Measurements from ENCODE around the gene THAP11. TPM values are rescaled to one million over a fixed set of nuclear protein-coding genes. Genes with fewer than 3 reads are reported as not detected.

The THAP11 gene
- total and polyA plus RNA-seq, 2 of the 13 experiments (the other 11 are each of a cell fraction or from before 2014, with no cell fraction given) = 44.2 to 53.4 TPM

- no peak for TF ChIP-seq ZNF235 (CRISPR knock-in tag; IDR thresholded peaks at IDR 0.05; ENCODE audit: borderline replicate concordance)
- TF ChIP-seq KLF12 (CRISPR knock-in tag; IDR thresholded peaks at IDR 0.05; ENCODE audit: borderline replicate concordance) = no peak
- no peak for TF ChIP-seq SRSF1 (optimal IDR thresholded peaks at IDR 0.05; ENCODE audit: low read depth, low read length)
- TF ChIP-seq SAP130 (CRISPR knock-in tag; IDR thresholded peaks at IDR 0.05; ENCODE audit: low read depth) = peak; percentile 79
- no peak for TF ChIP-seq ZNF598 (CRISPR knock-in tag; IDR thresholded peaks at IDR 0.05; ENCODE audit: borderline replicate concordance)
- TF ChIP-seq, protein P1, sequence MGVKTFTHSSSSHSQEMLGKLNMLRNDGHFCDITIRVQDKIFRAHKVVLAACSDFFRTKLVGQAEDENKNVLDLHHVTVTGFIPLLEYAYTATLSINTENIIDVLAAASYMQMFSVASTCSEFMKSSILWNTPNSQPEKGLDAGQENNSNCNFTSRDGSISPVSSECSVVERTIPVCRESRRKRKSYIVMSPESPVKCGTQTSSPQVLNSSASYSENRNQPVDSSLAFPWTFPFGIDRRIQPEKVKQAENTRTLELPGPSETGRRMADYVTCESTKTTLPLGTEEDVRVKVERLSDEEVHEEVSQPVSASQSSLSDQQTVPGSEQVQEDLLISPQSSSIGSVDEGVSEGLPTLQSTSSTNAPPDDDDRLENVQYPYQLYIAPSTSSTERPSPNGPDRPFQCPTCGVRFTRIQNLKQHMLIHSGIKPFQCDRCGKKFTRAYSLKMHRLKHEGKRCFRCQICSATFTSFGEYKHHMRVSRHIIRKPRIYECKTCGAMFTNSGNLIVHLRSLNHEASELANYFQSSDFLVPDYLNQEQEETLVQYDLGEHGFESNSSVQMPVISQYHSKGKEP (CRISPR knock-in tag; IDR thresholded peaks at IDR 0.05) = no peak
- TF ChIP-seq ATF3 (CRISPR knock-in tag; IDR thresholded peaks at IDR 0.05) = no peak
- no peak for TF ChIP-seq DNMT1 (CRISPR knock-in tag; IDR thresholded peaks at IDR 0.05)
- no peak for TF ChIP-seq DNMT3B (CRISPR knock-in tag; conservative IDR thresholded peaks at IDR 0.05)
- TF ChIP-seq, protein P2, sequence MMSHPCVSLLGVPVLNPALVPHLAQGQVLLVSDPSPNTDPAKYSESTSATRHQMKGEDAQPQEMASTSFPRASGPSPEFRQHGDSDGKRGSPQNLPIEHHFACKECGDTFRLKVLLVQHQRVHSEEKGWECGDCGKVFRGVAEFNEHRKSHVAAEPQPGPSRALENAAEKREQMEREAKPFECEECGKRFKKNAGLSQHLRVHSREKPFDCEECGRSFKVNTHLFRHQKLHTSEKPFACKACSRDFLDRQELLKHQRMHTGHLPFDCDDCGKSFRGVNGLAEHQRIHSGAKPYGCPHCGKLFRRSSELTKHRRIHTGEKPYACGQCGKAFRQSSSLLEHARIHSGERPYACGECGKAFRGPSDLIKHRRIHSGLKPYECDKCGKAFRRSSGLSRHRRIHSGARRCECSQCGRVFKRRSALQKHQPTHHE (CRISPR knock-in tag; IDR thresholded peaks at IDR 0.05; ENCODE audit: borderline replicate concordance) = no peak
- TF ChIP-seq HNRNPK (IDR thresholded peaks at IDR 0.05; ENCODE audit: low read depth, low read length, poor library complexity, severe bottlenecking) = no peak
- no peak for TF ChIP-seq ZNF160 (CRISPR knock-in tag; IDR thresholded peaks at IDR 0.05)
- TF ChIP-seq NR2F2 (IDR thresholded peaks at IDR 0.05; ENCODE audit: borderline replicate concordance, low read depth) = no peak
- no peak for TF ChIP-seq ZNF207 (IDR thresholded peaks at IDR 0.05; ENCODE audit: borderline replicate concordance)
- TF ChIP-seq ZNF274 (CRISPR knock-in tag; IDR thresholded peaks at IDR 0.05) = no peak
- TF ChIP-seq ZNF563 (CRISPR knock-in tag; IDR thresholded peaks at IDR 0.05) = no peak
- TF ChIP-seq, protein P3, sequence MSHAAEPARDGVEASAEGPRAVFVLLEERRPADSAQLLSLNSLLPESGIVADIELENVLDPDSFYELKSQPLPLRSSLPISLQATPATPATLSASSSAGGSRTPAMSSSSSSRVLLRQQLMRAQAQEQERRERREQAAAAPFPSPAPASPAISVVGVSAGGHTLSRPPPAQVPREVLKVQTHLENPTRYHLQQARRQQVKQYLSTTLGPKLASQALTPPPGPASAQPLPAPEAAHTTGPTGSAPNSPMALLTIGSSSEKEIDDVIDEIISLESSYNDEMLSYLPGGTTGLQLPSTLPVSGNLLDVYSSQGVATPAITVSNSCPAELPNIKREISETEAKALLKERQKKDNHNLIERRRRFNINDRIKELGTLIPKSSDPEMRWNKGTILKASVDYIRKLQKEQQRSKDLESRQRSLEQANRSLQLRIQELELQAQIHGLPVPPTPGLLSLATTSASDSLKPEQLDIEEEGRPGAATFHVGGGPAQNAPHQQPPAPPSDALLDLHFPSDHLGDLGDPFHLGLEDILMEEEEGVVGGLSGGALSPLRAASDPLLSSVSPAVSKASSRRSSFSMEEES (CRISPR knock-in tag; IDR thresholded peaks at IDR 0.05) = no peak
- no peak for TF ChIP-seq ZNF121 (CRISPR knock-in tag; IDR thresholded peaks at IDR 0.05)
- no peak for TF ChIP-seq ATRX (CRISPR knock-in tag; IDR thresholded peaks at IDR 0.05; ENCODE audit: borderline replicate concordance)
- TF ChIP-seq ZNF556 (CRISPR knock-in tag; IDR thresholded peaks at IDR 0.05; ENCODE audit: borderline replicate concordance) = no peak
- TF ChIP-seq, protein P4, sequence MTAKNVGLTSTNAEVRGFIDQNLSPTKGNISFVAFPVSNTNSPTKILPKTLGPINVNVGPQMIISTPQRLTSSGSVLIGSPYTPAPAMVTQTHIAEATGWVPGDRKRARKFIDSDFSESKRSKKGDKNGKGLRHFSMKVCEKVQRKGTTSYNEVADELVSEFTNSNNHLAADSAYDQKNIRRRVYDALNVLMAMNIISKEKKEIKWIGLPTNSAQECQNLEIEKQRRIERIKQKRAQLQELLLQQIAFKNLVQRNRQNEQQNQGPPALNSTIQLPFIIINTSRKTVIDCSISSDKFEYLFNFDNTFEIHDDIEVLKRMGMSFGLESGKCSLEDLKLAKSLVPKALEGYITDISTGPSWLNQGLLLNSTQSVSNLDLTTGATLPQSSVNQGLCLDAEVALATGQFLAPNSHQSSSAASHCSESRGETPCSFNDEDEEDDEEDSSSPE (CRISPR knock-in tag; IDR thresholded peaks at IDR 0.05) = no peak
- TF ChIP-seq, protein P5, sequence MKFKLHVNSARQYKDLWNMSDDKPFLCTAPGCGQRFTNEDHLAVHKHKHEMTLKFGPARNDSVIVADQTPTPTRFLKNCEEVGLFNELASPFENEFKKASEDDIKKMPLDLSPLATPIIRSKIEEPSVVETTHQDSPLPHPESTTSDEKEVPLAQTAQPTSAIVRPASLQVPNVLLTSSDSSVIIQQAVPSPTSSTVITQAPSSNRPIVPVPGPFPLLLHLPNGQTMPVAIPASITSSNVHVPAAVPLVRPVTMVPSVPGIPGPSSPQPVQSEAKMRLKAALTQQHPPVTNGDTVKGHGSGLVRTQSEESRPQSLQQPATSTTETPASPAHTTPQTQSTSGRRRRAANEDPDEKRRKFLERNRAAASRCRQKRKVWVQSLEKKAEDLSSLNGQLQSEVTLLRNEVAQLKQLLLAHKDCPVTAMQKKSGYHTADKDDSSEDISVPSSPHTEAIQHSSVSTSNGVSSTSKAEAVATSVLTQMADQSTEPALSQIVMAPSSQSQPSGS (CRISPR knock-in tag; IDR thresholded peaks at IDR 0.05) = no peak
- TF ChIP-seq ZNF569 (CRISPR knock-in tag; IDR thresholded peaks at IDR 0.05; ENCODE audit: borderline replicate concordance) = no peak
- no peak for TF ChIP-seq HDAC2 (CRISPR knock-in tag; IDR thresholded peaks at IDR 0.05)
- TF ChIP-seq ZNF224 (CRISPR knock-in tag; IDR thresholded peaks at IDR 0.05) = no peak
- TF ChIP-seq KDM6A (CRISPR knock-in tag; IDR thresholded peaks at IDR 0.05; ENCODE audit: low read depth) = no peak
Measured at GRCh38 chr16:67865318-67865717, 23.2 kb downstream of the THAP11 start (continued).

Data from HepG2 (cell line).